KG1 (cell line): ENCODE measurements around the gene VTCN1.
"Not testable (repeated sequence)": the region's sequence is repeated elsewhere in the genome, so short reads cannot be mapped to it uniquely, and the experiment has no call there.

Experiments
- DNase-seq: peaks from one replicate; lab custom pipeline; 2025; lab: John Stamatoyannopoulos, UW

VTCN1 gene

GRCh38 chr1:117166076-117166475 lies 44.7 kb downstream of the VTCN1 start:
- no peak for DNase-seq

GRCh38 chr1:117164209-117164608 lies 46.5 kb downstream of the VTCN1 start:
- DNase-seq, result no peak

DNA sequence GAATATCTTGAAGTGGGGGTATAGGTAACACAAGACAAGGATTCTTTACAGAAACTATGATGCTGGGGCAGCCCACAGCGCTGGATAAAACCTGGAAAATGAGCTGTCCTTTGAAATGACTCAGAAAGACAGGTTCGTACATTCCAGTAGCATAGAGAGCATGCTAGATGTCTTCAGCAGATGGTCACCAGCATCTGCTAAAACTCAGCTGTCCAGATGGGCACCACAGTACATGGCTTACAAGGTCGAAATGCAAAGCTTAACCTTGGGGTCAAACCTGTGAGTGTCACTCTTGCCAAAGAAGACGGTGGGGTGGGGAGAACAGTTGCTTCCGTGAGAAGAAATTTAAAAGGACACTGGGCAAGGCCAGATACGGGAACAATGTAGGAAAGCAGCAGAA lies 47.9 kb downstream of the VTCN1 start:
- no peak for DNase-seq

GRCh38 chr1:117161887-117162286 lies 48.8 kb downstream of the VTCN1 start:
- no peak for DNase-seq

DNA sequence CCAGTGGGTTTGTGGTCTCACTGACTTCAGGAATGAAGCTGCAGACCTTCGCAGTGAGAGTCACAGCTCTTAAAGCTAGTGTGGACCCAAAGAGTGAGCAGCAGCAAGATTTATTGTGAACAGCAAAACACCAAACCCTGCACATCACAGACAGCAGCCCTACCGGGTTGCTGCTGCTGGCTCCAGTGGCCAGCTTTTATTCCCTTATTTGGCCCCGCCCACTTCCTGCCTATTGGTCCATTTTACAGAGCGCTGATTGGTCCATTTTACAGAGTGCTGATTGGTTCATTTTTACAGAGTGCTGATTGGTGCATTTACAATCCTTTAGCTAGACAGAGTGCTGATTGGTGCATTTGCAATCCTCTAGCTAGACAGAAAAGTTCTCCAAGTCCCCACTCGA lies 59.4 kb downstream of the VTCN1 start:
- not testable (repeated sequence) for DNase-seq

DNA sequence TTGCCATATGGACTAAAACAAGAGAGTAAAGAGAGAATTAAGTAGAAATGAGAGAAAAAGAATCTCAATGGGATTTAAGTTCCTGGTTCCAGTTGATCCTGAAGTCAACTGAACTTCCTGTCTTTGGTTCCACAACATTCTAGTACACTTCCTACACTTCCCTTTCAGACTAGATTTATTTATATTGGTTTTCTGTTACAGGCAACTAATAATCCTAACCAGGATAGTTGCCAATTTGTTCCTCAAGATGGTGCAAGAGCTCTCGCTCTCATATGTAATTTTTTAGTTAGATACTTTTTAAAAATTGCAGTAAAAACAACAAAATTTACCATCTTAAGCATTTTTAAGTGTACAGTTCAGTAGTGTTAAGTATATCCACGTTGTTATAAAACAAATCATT lies 60.4 kb downstream of the VTCN1 start:
- DNase-seq, result no peak

GRCh38 chr1:117147856-117148588 lies 62.7 kb downstream of the VTCN1 start:
- no peak for DNase-seq

GRCh38 chr1:117147341-117147831 lies 63.3 kb downstream of the VTCN1 start:
- DNase-seq, result no peak

GRCh38 chr1:117146575-117147340 lies 64.0 kb downstream of the VTCN1 start:
- no peak for DNase-seq

- no peak for DNase-seq
Measured at GRCh38 chr1:117146072-117146471, 64.7 kb downstream of the VTCN1 start.

DNA sequence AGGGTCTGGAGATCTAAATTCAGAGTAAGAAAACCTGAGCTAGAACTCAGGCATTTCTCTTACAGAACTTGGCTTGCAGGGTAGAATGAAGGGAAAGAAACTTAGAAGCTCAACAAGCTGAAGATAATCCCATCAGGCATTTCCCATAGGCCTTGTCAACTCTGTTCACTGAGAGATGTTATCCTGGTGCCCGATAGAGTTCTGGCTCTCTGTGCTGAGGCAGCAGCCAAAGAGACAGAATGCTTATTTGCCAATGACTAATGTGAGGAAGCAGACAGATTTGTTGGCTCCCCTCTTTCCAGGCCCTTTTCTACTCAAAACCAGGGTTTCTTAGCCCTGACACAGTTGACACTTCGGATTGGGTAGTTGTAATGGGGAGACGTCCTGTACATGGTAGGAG lies 66.9 kb downstream of the VTCN1 start:
- DNase-seq, result no peak

GRCh38 chr1:117143172-117143571 lies 67.6 kb downstream of the VTCN1 start:
- DNase-seq, result no peak

DNA sequence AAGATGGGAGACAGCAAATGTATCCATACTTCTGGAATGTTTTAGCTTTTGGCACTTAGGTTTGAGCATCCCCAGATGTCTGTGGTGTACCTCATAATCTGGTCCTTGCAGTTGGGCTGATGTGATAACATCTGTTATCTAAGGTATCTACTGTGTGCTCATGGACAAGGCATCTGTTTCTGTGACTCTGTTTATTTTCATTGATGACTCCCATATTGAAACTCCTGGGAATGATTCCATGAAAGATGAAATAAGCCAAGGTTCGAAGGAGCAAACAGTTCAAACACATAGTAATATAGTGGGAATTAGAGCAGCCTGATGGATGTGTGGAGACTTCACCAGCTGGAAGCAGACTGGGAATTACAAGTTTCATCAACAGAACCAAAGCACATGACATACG lies 68.5 kb downstream of the VTCN1 start:
- DNase-seq, result no peak

- no peak for DNase-seq
Measured at GRCh38 chr1:117138561-117138960, 72.2 kb downstream of the VTCN1 start.

GRCh38 chr1:117138106-117138505 lies 72.6 kb downstream of the VTCN1 start:
- no peak for DNase-seq

GRCh38 chr1:117137281-117137855 lies 73.4 kb downstream of the VTCN1 start:
- no peak for DNase-seq

DNA sequence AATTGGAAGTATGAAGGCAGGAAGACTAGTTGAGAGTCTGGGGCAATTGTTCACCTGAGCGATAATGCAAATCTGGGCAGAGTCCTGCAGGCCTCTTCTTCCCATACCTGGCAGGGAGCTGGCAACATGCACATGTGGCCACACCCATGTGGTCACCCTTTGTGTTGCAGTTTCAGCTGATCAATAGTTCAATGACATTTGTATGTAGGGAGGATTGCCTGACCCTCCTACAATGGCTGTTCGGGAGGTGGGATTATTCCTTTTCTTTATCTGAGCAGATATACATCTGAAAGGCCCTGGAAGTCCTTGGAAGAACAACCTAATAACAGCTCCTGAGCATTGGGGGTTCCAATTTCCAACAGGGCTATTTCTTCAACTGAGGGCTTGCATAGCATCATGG lies 74.0 kb downstream of the VTCN1 start:
- DNase-seq, result no peak

GRCh38 chr1:117135329-117135728 lies 75.4 kb downstream of the VTCN1 start:
- no peak for DNase-seq

DNA sequence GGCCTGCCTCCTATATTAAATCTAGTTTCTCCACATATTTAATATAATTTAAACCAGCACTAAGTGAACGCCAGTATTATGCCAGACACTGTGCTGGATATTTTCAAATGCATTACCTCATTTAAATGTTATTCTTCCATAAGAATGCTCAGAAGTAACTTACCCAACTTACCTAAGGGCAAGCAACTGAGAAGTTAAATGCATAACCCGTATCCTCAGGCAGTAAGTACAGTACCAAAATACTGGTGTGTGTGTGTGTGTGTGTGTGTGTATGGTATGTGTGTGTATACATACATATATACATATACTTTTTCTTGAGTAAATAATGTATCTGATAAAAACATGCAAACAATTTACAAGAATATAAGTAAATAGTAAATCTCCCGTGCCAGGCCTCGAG lies 80.2 kb downstream of the VTCN1 start:
- DNase-seq, result no peak

- peak; percentile 11 for DNase-seq
Measured at GRCh38 chr1:117128323-117129079, 82.2 kb downstream of the VTCN1 start.

- no peak for DNase-seq
Measured at GRCh38 chr1:117127795-117128194, 82.9 kb downstream of the VTCN1 start.

GRCh38 chr1:117124661-117125060 lies 86.1 kb downstream of the VTCN1 start:
- DNase-seq, result no peak
